ENCODE measurements around the gene GDPD5.

The GDPD5 gene

GRCh38 chr11:75534259-75535069, 8.7 kb upstream of the GDPD5 start:
- no peak for TF ChIP-seq CTCF (IDR thresholded peaks at IDR 0.05; ENCODE audit: control insufficient read depth, extremely low read depth, insufficient read depth)
- no peak overlapping the region for H3K4me3 ChIP-seq (ENCODE audit: low read depth, low read length)
- no peak for DNase-seq (ENCODE audit: low read depth)

GRCh38 chr11:75533896-75534258, 8.1 kb upstream of the GDPD5 start:
- no peak for DNase-seq (ENCODE audit: low read depth)
- H3K4me3 ChIP-seq (ENCODE audit: low read depth, low read length) = no peak overlapping the region
- TF ChIP-seq CTCF (IDR thresholded peaks at IDR 0.05; ENCODE audit: control insufficient read depth, extremely low read depth, insufficient read depth) = no peak

- DNase-seq (ENCODE audit: low read depth) = no peak
- TF ChIP-seq CTCF (IDR thresholded peaks at IDR 0.05; ENCODE audit: control insufficient read depth, extremely low read depth, insufficient read depth) = peak; percentile 85
- no peak overlapping the region for H3K4me3 ChIP-seq (ENCODE audit: low read depth, low read length)
These were observed 6.7 kb upstream of the GDPD5 start for GRCh38 chr11:75532200-75533048.

GRCh38 chr11:75531325-75531724, 5.6 kb upstream of the GDPD5 start:
- no peak overlapping the region for H3K4me3 ChIP-seq (ENCODE audit: low read depth, low read length)
- no peak for DNase-seq (ENCODE audit: low read depth)
- no peak for TF ChIP-seq CTCF (IDR thresholded peaks at IDR 0.05; ENCODE audit: control insufficient read depth, extremely low read depth, insufficient read depth)

GRCh38 chr11:75530577-75530976, 4.8 kb upstream of the GDPD5 start:
- H3K4me3 ChIP-seq (ENCODE audit: low read depth, low read length) = no peak overlapping the region
- no peak for DNase-seq (ENCODE audit: low read depth)
- no peak for TF ChIP-seq CTCF (IDR thresholded peaks at IDR 0.05; ENCODE audit: control insufficient read depth, extremely low read depth, insufficient read depth)

- DNase-seq (ENCODE audit: low read depth) = no peak
- TF ChIP-seq CTCF (IDR thresholded peaks at IDR 0.05; ENCODE audit: control insufficient read depth, extremely low read depth, insufficient read depth) = no peak
These were observed 2.4 kb upstream of the GDPD5 start for GRCh38 chr11:75527938-75528735.

More at GRCh38 chr11:75527938-75528735, 2.4 kb upstream of the GDPD5 start:
- H3K4me3 ChIP-seq (ENCODE audit: low read depth, low read length) = no peak overlapping the region

Measured in LNCaP clone FGC (cell line).